ENCODE measurements around the gene CD164.
"Not testable (repeated sequence)": the region's sequence is repeated elsewhere in the genome, so short reads cannot be mapped to it uniquely, and the experiment has no call there.

CD164 gene

GRCh38 chr6:109379711-109380110 is 2.6 kb downstream of the CD164 start:
- DNase-seq, result no peak

GRCh38 chr6:109377717-109378116 is 4.5 kb downstream of the CD164 start:
- no peak for DNase-seq

GRCh38 chr6:109374326-109374892 is 7.9 kb downstream of the CD164 start:
- no peak for DNase-seq

- DNase-seq, result no peak
These were observed 8.5 kb downstream of the CD164 start for GRCh38 chr6:109373762-109374161.

GRCh38 chr6:109373331-109373730 is 8.9 kb downstream of the CD164 start:
- no peak for DNase-seq

- no peak for DNase-seq
These were observed 10.1 kb downstream of the CD164 start for GRCh38 chr6:109372130-109372529.

- DNase-seq, result no peak
These were observed 11.5 kb downstream of the CD164 start for GRCh38 chr6:109370792-109371191.

GRCh38 chr6:109370336-109370735 is 11.9 kb downstream of the CD164 start:
- no peak for DNase-seq

GRCh38 chr6:109369728-109370127 is 12.5 kb downstream of the CD164 start:
- no peak for DNase-seq

GRCh38 chr6:109364382-109365078 is 17.7 kb downstream of the CD164 start:
- DNase-seq, result not testable (repeated sequence)

GRCh38 chr6:109363753-109364152 is 18.5 kb downstream of the CD164 start:
- DNase-seq, result no peak

GRCh38 chr6:109362102-109362884 is 20.0 kb downstream of the CD164 start:
- DNase-seq, result no peak

- DNase-seq, result no peak
These were observed 21.5 kb downstream of the CD164 start for GRCh38 chr6:109360791-109361190.

- no peak for DNase-seq
These were observed 22.0 kb downstream of the CD164 start for GRCh38 chr6:109360281-109360680.

- no peak for DNase-seq
These were observed 23.0 kb downstream of the CD164 start for GRCh38 chr6:109359248-109359647.

GRCh38 chr6:109358204-109358603 is 24.1 kb downstream of the CD164 start:
- DNase-seq, result no peak

GRCh38 chr6:109356237-109356636 is 26.0 kb downstream of the CD164 start:
- no peak for DNase-seq

- DNase-seq, result no peak
These were observed 30.8 kb downstream of the CD164 start for GRCh38 chr6:109351231-109352130.

GRCh38 chr6:109349419-109349987 is 32.8 kb downstream of the CD164 start:
- DNase-seq, result no peak

- no peak for DNase-seq
These were observed 34.0 kb downstream of the CD164 start for GRCh38 chr6:109348226-109348625.

GRCh38 chr6:109347779-109348178 is 34.5 kb downstream of the CD164 start:
- no peak for DNase-seq

GRCh38 chr6:109345986-109346385 is 36.3 kb downstream of the CD164 start:
- DNase-seq, result no peak
